Activated naive CD4-positive, alpha-beta T cell treated with anti-CD3 and anti-CD28 coated beads, Interleukin-2, amount 50 U/mL, for 24 hours (primary cell): ENCODE results near the gene SCNN1B.
"Not testable (repeated sequence)": the region's sequence is repeated elsewhere in the genome, so short reads cannot be mapped to it uniquely, and the experiment has no call there.

ENCODE experiments used
- H3K27ac Mint-ChIP-seq: one replicate; pipeline ENCODE4 v1.8.0; 2021; ENCODE audit warnings: mild to moderate bottlenecking, mixed read lengths
- H3K27me3 Mint-ChIP-seq: one replicate; pipeline ENCODE4 v1.8.0; 2021; ENCODE audit warnings: mixed read lengths
- H3K36me3 Mint-ChIP-seq: one replicate; pipeline ENCODE4 v1.8.0; 2021; ENCODE audit warnings: mixed read lengths
- H3K4me1 Mint-ChIP-seq: one replicate; pipeline ENCODE4 v1.8.0; 2021; ENCODE audit warnings: mixed read lengths
- H3K4me3 Mint-ChIP-seq: one replicate; pipeline ENCODE4 v1.8.0; 2021; ENCODE audit warnings: mild to moderate bottlenecking, mixed read lengths
- H3K9me3 Mint-ChIP-seq: one replicate; pipeline ENCODE4 v1.8.0; 2021; ENCODE audit warnings: mixed read lengths

Gene SCNN1B

GRCh38 chr16:23302045-23302956 is at the start of gene SCNN1B:
Gene SCNN1B (plus strand): TSS chr16:23302302. CDS start chr16:23348600, 46,298 bp downstream.
- no peak within 1 kb of the TSS for H3K27ac Mint-ChIP-seq
- no peaks in the 10 kb centered on the region for H3K4me1 Mint-ChIP-seq
- no peaks in the 10 kb centered on the region for H3K36me3 Mint-ChIP-seq
- no peak within 1 kb of the TSS for H3K4me3 Mint-ChIP-seq
- no peaks in the 10 kb centered on the region for H3K9me3 Mint-ChIP-seq
- peaks cover 25% of the 10 kb centered on the region for H3K27me3 Mint-ChIP-seq

GRCh38 chr16:23252310-23252709 is 49.8 kb upstream of the SCNN1B start:
- Mint-ChIP-seq H3K27me3 (peaks cover 5% of the 10 kb centered on the region), H3K36me3 (no peaks in the 10 kb centered on the region)

GRCh38 chr16:23253650-23254049 is 48.5 kb upstream of the SCNN1B start:
- not testable (repeated sequence) for H3K4me3 Mint-ChIP-seq, H3K27ac Mint-ChIP-seq, H3K4me1 Mint-ChIP-seq, H3K36me3 Mint-ChIP-seq, H3K27me3 Mint-ChIP-seq, H3K9me3 Mint-ChIP-seq

More at GRCh38 chr16:23252310-23252709, 49.8 kb upstream of the SCNN1B start:
- Mint-ChIP-seq H3K27ac (no peak overlapping the region), H3K4me1 (no peaks in the 10 kb centered on the region), H3K9me3 (no peaks in the 10 kb centered on the region), H3K4me3 (no peak overlapping the region)

- H3K27ac Mint-ChIP-seq = no peak overlapping the region
These were observed 47.8 kb upstream of the SCNN1B start for GRCh38 chr16:23254338-23254737.

GRCh38 chr16:23255000-23255399 is 47.1 kb upstream of the SCNN1B start:
- no peaks in the 10 kb centered on the region for H3K36me3 Mint-ChIP-seq
- H3K27ac Mint-ChIP-seq = no peak overlapping the region
- peaks cover 3% of the 10 kb centered on the region for H3K27me3 Mint-ChIP-seq
- no peaks in the 10 kb centered on the region for H3K9me3 Mint-ChIP-seq
- no peaks in the 10 kb centered on the region for H3K4me1 Mint-ChIP-seq
- no peak overlapping the region for H3K4me3 Mint-ChIP-seq

More at GRCh38 chr16:23254338-23254737, 47.8 kb upstream of the SCNN1B start:
- H3K9me3 Mint-ChIP-seq = no peaks in the 10 kb centered on the region
- H3K36me3 Mint-ChIP-seq = no peaks in the 10 kb centered on the region
- no peaks in the 10 kb centered on the region for H3K4me1 Mint-ChIP-seq
- H3K27me3 Mint-ChIP-seq = peaks cover 1% of the 10 kb centered on the region
- H3K4me3 Mint-ChIP-seq = no peak overlapping the region

- H3K9me3 Mint-ChIP-seq = no peaks in the 10 kb centered on the region
- H3K36me3 Mint-ChIP-seq = no peaks in the 10 kb centered on the region
- peaks cover 3% of the 10 kb centered on the region for H3K27me3 Mint-ChIP-seq
- H3K4me3 Mint-ChIP-seq = no peak overlapping the region
- H3K4me1 Mint-ChIP-seq = no peaks in the 10 kb centered on the region
- H3K27ac Mint-ChIP-seq = no peak overlapping the region
These were observed 45.7 kb upstream of the SCNN1B start for GRCh38 chr16:23256440-23256839.

GRCh38 chr16:23257682-23258081 is 44.4 kb upstream of the SCNN1B start:
- H3K9me3 Mint-ChIP-seq = no peaks in the 10 kb centered on the region
- H3K36me3 Mint-ChIP-seq = no peaks in the 10 kb centered on the region
- no peak overlapping the region for H3K27ac Mint-ChIP-seq
- no peaks in the 10 kb centered on the region for H3K4me1 Mint-ChIP-seq
- H3K4me3 Mint-ChIP-seq = no peak overlapping the region
- peaks cover 5% of the 10 kb centered on the region for H3K27me3 Mint-ChIP-seq

- Mint-ChIP-seq H3K4me3 (no peak overlapping the region), H3K9me3 (no peaks in the 10 kb centered on the region), H3K27ac (no peak overlapping the region), H3K4me1 (no peaks in the 10 kb centered on the region), H3K36me3 (no peaks in the 10 kb centered on the region), H3K27me3 (peaks cover 5% of the 10 kb centered on the region)
These were observed 43.2 kb upstream of the SCNN1B start for GRCh38 chr16:23258919-23259237.

- Mint-ChIP-seq H3K4me3 (no peak overlapping the region), H3K36me3 (no peaks in the 10 kb centered on the region), H3K27ac (no peak overlapping the region), H3K4me1 (no peaks in the 10 kb centered on the region), H3K27me3 (peaks cover 8% of the 10 kb centered on the region), H3K9me3 (no peaks in the 10 kb centered on the region)
These were observed 34.5 kb upstream of the SCNN1B start for GRCh38 chr16:23267647-23268046.

GRCh38 chr16:23268561-23268960 is 33.5 kb upstream of the SCNN1B start:
- Mint-ChIP-seq H3K4me1 (no peaks in the 10 kb centered on the region), H3K9me3 (no peaks in the 10 kb centered on the region), H3K36me3 (no peaks in the 10 kb centered on the region), H3K27ac (no peak overlapping the region), H3K4me3 (no peak overlapping the region), H3K27me3 (peaks cover 8% of the 10 kb centered on the region)

- H3K36me3 Mint-ChIP-seq = no peaks in the 10 kb centered on the region
- no peak overlapping the region for H3K27ac Mint-ChIP-seq
- no peaks in the 10 kb centered on the region for H3K4me1 Mint-ChIP-seq
- H3K27me3 Mint-ChIP-seq = peaks cover 8% of the 10 kb centered on the region
- H3K4me3 Mint-ChIP-seq = no peak overlapping the region
- H3K9me3 Mint-ChIP-seq = no peaks in the 10 kb centered on the region
These were observed 32.7 kb upstream of the SCNN1B start for GRCh38 chr16:23269248-23269953.

GRCh38 chr16:23270654-23271053 is 31.4 kb upstream of the SCNN1B start:
- H3K36me3 Mint-ChIP-seq = no peaks in the 10 kb centered on the region
- H3K27ac Mint-ChIP-seq = no peak overlapping the region
- H3K9me3 Mint-ChIP-seq = no peaks in the 10 kb centered on the region
- H3K27me3 Mint-ChIP-seq = peaks cover 14% of the 10 kb centered on the region
- no peak overlapping the region for H3K4me3 Mint-ChIP-seq
- no peaks in the 10 kb centered on the region for H3K4me1 Mint-ChIP-seq

GRCh38 chr16:23274968-23275367 is 27.1 kb upstream of the SCNN1B start:
- Mint-ChIP-seq H3K9me3 (no peaks in the 10 kb centered on the region), H3K36me3 (no peaks in the 10 kb centered on the region), H3K4me1 (no peaks in the 10 kb centered on the region), H3K27ac (no peak overlapping the region), H3K4me3 (no peak overlapping the region), H3K27me3 (peaks cover 19% of the 10 kb centered on the region)

GRCh38 chr16:23276821-23277220 is 25.3 kb upstream of the SCNN1B start:
- Mint-ChIP-seq H3K27ac (no peak overlapping the region), H3K9me3 (no peaks in the 10 kb centered on the region), H3K4me1 (no peaks in the 10 kb centered on the region), H3K27me3 (peaks cover 27% of the 10 kb centered on the region), H3K36me3 (no peaks in the 10 kb centered on the region), H3K4me3 (no peak overlapping the region)

- peaks cover 30% of the 10 kb centered on the region for H3K27me3 Mint-ChIP-seq
- no peaks in the 10 kb centered on the region for H3K9me3 Mint-ChIP-seq
- H3K27ac Mint-ChIP-seq = no peak overlapping the region
These were observed 24.1 kb upstream of the SCNN1B start for GRCh38 chr16:23278031-23278430.

GRCh38 chr16:23279721-23280153 is 22.4 kb upstream of the SCNN1B start:
- no peaks in the 10 kb centered on the region for H3K36me3 Mint-ChIP-seq
- H3K4me1 Mint-ChIP-seq = no peaks in the 10 kb centered on the region
- no peaks in the 10 kb centered on the region for H3K9me3 Mint-ChIP-seq
- peaks cover 30% of the 10 kb centered on the region for H3K27me3 Mint-ChIP-seq
- H3K4me3 Mint-ChIP-seq = no peak overlapping the region
- H3K27ac Mint-ChIP-seq = no peak overlapping the region

More at GRCh38 chr16:23278031-23278430, 24.1 kb upstream of the SCNN1B start:
- Mint-ChIP-seq H3K4me1 (no peaks in the 10 kb centered on the region), H3K36me3 (no peaks in the 10 kb centered on the region), H3K4me3 (no peak overlapping the region)
